ENCODE measurements around the gene ENOX1. TPM values are rescaled to one million over a fixed set of nuclear protein-coding genes. Genes with fewer than 3 reads are reported as not detected.

ENOX1 gene
- total RNA-seq, 1 experiment from 2014 or later, result 0.26 TPM

DNA sequence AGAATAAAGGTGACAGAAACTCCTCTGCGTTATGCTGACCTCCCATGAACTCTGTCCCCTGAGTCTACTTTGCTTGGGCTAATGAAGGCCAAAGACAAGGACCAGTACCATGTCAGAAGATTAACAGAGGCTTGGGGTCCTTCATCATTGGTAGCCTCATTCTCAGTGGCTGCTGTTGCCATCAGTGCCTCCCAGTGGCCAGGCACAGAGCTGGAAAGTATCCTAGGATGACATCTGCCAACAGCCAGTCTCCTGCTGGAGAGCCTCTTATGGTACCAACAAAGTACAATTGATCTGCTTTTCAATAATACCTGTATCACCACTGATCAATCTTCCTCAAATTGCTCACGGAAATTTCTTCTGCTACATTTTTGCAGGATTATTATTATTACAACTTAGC lies 481.8 kb downstream of the ENOX1 start:
- Mint-ChIP-seq H3K4me3 (no peak overlapping the region), H3K27ac (no peak overlapping the region), H3K36me3 (no peaks in the 10 kb centered on the region), H3K9me3 (no peaks in the 10 kb centered on the region), H3K27me3 (ENCODE audit: low read depth) (0 out of 2 replicates have a peak, but pooled peaks cover 4% of the 10 kb centered on the region), H3K4me1 (peaks cover 25% of the 10 kb centered on the region)
- ChIA-PET CTCF (interaction anchor here (0.9 to 1.5 kb wide), 2 partner anchors 25 to 123 kb away, joined by 4 to 5 read pairs; no protein-coding TSS in a partner anchor), POLR2A (no interaction called here)
- DNase-seq (ENCODE audit: low spot score), result no peak
- ATAC-seq, result 0 out of 2 replicates have a peak, but pooled peaks have one; percentile 19
- TF ChIP-seq ZNF416 (CRISPR knock-in tag; IDR thresholded peaks at IDR 0.05), result no peak

DNA sequence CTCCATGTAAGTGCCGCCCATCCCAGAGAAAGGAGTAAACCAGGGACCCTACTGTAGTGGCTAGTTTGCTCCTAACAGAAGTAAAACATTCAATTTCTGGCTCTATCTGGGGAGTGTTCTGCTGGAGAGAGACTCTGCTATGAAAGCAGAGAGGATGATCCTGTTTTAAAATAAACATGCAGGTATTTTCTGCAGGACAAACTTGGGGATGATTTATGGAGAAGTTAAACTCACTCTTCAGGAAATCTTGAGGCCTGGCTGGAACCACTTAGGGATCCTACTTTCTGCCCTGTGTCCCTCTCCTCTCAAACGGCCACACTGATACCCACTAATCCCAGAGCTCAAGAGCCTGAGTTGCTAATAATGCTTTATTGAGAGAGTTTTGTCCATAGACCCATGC lies 482.3 kb downstream of the ENOX1 start:
- no peak for ATAC-seq
- Mint-ChIP-seq H3K36me3 (no peaks in the 10 kb centered on the region), H3K4me3 (no peak overlapping the region), H3K27me3 (ENCODE audit: low read depth) (0 out of 2 replicates have a peak, but pooled peaks cover 4% of the 10 kb centered on the region), H3K9me3 (no peaks in the 10 kb centered on the region), H3K4me1 (peaks cover 29% of the 10 kb centered on the region), H3K27ac (no peak overlapping the region)
- TF ChIP-seq, protein P1, sequence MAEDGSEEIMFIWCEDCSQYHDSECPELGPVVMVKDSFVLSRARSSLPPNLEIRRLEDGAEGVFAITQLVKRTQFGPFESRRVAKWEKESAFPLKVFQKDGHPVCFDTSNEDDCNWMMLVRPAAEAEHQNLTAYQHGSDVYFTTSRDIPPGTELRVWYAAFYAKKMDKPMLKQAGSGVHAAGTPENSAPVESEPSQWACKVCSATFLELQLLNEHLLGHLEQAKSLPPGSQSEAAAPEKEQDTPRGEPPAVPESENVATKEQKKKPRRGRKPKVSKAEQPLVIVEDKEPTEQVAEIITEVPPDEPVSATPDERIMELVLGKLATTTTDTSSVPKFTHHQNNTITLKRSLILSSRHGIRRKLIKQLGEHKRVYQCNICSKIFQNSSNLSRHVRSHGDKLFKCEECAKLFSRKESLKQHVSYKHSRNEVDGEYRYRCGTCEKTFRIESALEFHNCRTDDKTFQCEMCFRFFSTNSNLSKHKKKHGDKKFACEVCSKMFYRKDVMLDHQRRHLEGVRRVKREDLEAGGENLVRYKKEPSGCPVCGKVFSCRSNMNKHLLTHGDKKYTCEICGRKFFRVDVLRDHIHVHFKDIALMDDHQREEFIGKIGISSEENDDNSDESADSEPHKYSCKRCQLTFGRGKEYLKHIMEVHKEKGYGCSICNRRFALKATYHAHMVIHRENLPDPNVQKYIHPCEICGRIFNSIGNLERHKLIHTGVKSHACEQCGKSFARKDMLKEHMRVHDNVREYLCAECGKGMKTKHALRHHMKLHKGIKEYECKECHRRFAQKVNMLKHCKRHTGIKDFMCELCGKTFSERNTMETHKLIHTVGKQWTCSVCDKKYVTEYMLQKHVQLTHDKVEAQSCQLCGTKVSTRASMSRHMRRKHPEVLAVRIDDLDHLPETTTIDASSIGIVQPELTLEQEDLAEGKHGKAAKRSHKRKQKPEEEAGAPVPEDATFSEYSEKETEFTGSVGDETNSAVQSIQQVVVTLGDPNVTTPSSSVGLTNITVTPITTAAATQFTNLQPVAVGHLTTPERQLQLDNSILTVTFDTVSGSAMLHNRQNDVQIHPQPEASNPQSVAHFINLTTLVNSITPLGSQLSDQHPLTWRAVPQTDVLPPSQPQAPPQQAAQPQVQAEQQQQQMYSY (CRISPR knock-in tag; IDR thresholded peaks at IDR 0.05), result no peak
- TF ChIP-seq ZNF138 (CRISPR knock-in tag; conservative IDR thresholded peaks at IDR 0.05), result no peak
- TF ChIP-seq, protein P2, sequence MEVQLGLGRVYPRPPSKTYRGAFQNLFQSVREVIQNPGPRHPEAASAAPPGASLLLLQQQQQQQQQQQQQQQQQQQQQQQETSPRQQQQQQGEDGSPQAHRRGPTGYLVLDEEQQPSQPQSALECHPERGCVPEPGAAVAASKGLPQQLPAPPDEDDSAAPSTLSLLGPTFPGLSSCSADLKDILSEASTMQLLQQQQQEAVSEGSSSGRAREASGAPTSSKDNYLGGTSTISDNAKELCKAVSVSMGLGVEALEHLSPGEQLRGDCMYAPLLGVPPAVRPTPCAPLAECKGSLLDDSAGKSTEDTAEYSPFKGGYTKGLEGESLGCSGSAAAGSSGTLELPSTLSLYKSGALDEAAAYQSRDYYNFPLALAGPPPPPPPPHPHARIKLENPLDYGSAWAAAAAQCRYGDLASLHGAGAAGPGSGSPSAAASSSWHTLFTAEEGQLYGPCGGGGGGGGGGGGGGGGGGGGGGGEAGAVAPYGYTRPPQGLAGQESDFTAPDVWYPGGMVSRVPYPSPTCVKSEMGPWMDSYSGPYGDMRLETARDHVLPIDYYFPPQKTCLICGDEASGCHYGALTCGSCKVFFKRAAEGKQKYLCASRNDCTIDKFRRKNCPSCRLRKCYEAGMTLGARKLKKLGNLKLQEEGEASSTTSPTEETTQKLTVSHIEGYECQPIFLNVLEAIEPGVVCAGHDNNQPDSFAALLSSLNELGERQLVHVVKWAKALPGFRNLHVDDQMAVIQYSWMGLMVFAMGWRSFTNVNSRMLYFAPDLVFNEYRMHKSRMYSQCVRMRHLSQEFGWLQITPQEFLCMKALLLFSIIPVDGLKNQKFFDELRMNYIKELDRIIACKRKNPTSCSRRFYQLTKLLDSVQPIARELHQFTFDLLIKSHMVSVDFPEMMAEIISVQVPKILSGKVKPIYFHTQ (CRISPR knock-in tag; IDR thresholded peaks at IDR 0.05), result no peak
- no peak for TF ChIP-seq TCF7 (CRISPR knock-in tag; IDR thresholded peaks at IDR 0.05; ENCODE audit: low read depth)
- TF ChIP-seq, protein P3, sequence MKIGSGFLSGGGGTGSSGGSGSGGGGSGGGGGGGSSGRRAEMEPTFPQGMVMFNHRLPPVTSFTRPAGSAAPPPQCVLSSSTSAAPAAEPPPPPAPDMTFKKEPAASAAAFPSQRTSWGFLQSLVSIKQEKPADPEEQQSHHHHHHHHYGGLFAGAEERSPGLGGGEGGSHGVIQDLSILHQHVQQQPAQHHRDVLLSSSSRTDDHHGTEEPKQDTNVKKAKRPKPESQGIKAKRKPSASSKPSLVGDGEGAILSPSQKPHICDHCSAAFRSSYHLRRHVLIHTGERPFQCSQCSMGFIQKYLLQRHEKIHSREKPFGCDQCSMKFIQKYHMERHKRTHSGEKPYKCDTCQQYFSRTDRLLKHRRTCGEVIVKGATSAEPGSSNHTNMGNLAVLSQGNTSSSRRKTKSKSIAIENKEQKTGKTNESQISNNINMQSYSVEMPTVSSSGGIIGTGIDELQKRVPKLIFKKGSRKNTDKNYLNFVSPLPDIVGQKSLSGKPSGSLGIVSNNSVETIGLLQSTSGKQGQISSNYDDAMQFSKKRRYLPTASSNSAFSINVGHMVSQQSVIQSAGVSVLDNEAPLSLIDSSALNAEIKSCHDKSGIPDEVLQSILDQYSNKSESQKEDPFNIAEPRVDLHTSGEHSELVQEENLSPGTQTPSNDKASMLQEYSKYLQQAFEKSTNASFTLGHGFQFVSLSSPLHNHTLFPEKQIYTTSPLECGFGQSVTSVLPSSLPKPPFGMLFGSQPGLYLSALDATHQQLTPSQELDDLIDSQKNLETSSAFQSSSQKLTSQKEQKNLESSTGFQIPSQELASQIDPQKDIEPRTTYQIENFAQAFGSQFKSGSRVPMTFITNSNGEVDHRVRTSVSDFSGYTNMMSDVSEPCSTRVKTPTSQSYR (CRISPR knock-in tag; IDR thresholded peaks at IDR 0.05), result no peak
- TF ChIP-seq RORB (CRISPR knock-in tag; IDR thresholded peaks at IDR 0.05), result no peak
- TF ChIP-seq ZNF121 (CRISPR knock-in tag; IDR thresholded peaks at IDR 0.05), result no peak
- TF ChIP-seq TEAD1 (CRISPR knock-in tag; IDR thresholded peaks at IDR 0.05), result no peak
- no peak for TF ChIP-seq GABPB1 (CRISPR knock-in tag; IDR thresholded peaks at IDR 0.05)
- no peak for TF ChIP-seq OVOL2 (CRISPR knock-in tag; IDR thresholded peaks at IDR 0.05; ENCODE audit: borderline replicate concordance)
- POLR2A ChIA-PET, result no interaction called here
- DNase-seq (ENCODE audit: low spot score), result no peak
- CTCF ChIA-PET, result no interaction called here

DNA sequence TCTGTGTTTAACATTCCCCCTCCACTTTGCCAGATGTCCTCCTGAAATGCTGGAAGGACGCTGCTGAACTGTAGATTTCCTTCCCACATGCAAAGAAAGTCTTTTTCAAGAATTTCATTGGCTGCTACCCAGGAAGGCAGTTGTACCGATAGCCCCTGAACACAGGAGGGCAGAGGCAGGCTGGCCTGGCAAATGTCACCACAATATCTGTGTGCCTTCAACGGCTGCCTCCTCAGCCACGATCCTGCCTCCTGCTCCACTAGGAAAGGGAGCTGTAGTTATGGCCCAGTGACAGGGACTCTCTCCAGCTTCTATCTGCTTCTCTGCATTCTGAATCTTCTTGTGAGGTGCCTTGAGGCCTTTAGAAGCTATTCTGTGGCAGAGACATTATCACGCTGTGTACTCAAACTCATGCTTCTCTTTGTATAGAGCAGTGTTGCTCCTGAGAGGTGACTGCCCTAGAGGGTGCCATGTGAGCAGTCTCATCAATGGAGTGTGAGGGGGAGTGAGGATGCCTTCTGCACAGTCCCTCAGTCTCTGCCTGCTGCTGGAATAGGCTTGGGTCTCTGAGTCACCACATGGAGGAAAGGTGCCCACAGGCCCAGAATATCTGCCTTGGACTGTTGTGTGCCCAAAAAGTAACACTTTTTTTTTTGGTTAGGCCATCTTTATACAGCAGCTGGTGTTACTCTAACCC lies 483.6 kb downstream of the ENOX1 start:
- ChIA-PET POLR2A (no interaction called here), CTCF (interaction anchor here (0.6 to 1.4 kb wide), 9 partner anchors 8 to 969 kb away, joined by 3 to 12 read pairs (median 3); partner anchors contain the start of gene ENOX1)
- Mint-ChIP-seq H3K4me3 (no peak overlapping the region), H3K9me3 (no peaks in the 10 kb centered on the region), H3K36me3 (no peaks in the 10 kb centered on the region), H3K27ac (no peak overlapping the region), H3K4me1 (peaks cover 39% of the 10 kb centered on the region), H3K27me3 (ENCODE audit: low read depth) (0 out of 2 replicates have a peak, but pooled peaks cover 4% of the 10 kb centered on the region)
- ATAC-seq, result peak; percentile 91
- peak; percentile 66 for DNase-seq (ENCODE audit: low spot score)
- TF ChIP-seq, protein P4, sequence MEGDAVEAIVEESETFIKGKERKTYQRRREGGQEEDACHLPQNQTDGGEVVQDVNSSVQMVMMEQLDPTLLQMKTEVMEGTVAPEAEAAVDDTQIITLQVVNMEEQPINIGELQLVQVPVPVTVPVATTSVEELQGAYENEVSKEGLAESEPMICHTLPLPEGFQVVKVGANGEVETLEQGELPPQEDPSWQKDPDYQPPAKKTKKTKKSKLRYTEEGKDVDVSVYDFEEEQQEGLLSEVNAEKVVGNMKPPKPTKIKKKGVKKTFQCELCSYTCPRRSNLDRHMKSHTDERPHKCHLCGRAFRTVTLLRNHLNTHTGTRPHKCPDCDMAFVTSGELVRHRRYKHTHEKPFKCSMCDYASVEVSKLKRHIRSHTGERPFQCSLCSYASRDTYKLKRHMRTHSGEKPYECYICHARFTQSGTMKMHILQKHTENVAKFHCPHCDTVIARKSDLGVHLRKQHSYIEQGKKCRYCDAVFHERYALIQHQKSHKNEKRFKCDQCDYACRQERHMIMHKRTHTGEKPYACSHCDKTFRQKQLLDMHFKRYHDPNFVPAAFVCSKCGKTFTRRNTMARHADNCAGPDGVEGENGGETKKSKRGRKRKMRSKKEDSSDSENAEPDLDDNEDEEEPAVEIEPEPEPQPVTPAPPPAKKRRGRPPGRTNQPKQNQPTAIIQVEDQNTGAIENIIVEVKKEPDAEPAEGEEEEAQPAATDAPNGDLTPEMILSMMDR (IDR thresholded peaks at IDR 0.05), result peak; percentile 13; the same call in 1 of the 2 replicates
- TF ChIP-seq, protein P5, sequence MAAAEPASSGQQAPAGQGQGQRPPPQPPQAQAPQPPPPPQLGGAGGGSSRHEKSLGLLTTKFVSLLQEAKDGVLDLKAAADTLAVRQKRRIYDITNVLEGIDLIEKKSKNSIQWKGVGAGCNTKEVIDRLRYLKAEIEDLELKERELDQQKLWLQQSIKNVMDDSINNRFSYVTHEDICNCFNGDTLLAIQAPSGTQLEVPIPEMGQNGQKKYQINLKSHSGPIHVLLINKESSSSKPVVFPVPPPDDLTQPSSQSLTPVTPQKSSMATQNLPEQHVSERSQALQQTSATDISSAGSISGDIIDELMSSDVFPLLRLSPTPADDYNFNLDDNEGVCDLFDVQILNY (CRISPR knock-in tag; IDR thresholded peaks at IDR 0.05), result no peak
